Neural progenitor cell (in vitro differentiated cells): ENCODE measurements around the gene CBY1. TPM values are rescaled to one million over a fixed set of nuclear protein-coding genes. Genes with fewer than 3 reads are reported as not detected.

Source experiments
- DNase-seq: peaks from one replicate; pipeline ENCODE4 v3.0.0-alpha.2; 2016; ENCODE audit warnings: low spot score
- H2AFZ ChIP-seq: fragments of 200-600 bp; sonication (generic); replicated peaks from 2 replicates; pipeline ENCODE4 v1.6.1; 2016; ENCODE audit warnings: antibody characterized with exemption
- H3F3A ChIP-seq: fragments of 200-600 bp; sonication (generic); 2 replicates; pipeline ENCODE4 v1.6.1; 2016; ENCODE audit warnings: antibody characterized with exemption, low read depth
- H3K27ac ChIP-seq: fragments of 200-600 bp; sonication (generic); 2 replicates; pipeline ENCODE4 v1.5.1; 2016; ENCODE audit warnings: mild to moderate bottlenecking
- H3K27me3 ChIP-seq: fragments of 200-600 bp; sonication (generic); 2 replicates; pipeline ENCODE4 v1.6.1; 2016; ENCODE audit warnings: mild to moderate bottlenecking, moderate library complexity
- H3K36me3 ChIP-seq: fragments of 200-600 bp; sonication (generic); 2 replicates; pipeline ENCODE4 v1.5.1; 2016
- H3K4me1 ChIP-seq: fragments of 200-600 bp; sonication (generic); 2 replicates; pipeline ENCODE4 v1.6.1; 2016; ENCODE audit warnings: mixed run types
- H3K4me2 ChIP-seq: fragments of 200-600 bp; sonication (generic); 2 replicates; pipeline ENCODE4 v1.6.1; 2016
- H3K4me3 ChIP-seq: fragments of 200-600 bp; sonication (generic); 2 replicates; pipeline ENCODE4 v1.5.1; 2016
- H3K79me2 ChIP-seq: fragments of 200-600 bp; sonication (generic); 2 replicates; pipeline ENCODE4 v1.6.1; 2016; ENCODE audit warnings: low read depth
- H3K9ac ChIP-seq: fragments of 200-600 bp; sonication (generic); 2 replicates; pipeline ENCODE4 v1.6.1; 2016
- H3K9me3 ChIP-seq: fragments of 200-600 bp; sonication (generic); 2 replicates; pipeline ENCODE4 v1.5.1; 2016; ENCODE audit warnings: low read depth
- H4K20me1 ChIP-seq: fragments of 200-600 bp; sonication (generic); 2 replicates; pipeline ENCODE4 v1.6.1; 2016; ENCODE audit warnings: low read depth
- H3K27ac Mint-ChIP-seq: 3 replicates; pipeline ENCODE4 v1.8.0; 2021; ENCODE audit warnings: mixed read lengths
- H3K27me3 Mint-ChIP-seq: 2 replicates; pipeline ENCODE4 v1.8.0; 2022; ENCODE audit warnings: low read depth, mild to moderate bottlenecking, inconsistent platforms, moderate library complexity, mixed read lengths; ENCODE audit not compliant: insufficient read depth
- H3K36me3 Mint-ChIP-seq: 3 replicates; pipeline ENCODE4 v1.8.0; 2021; ENCODE audit warnings: mixed read lengths
- H3K4me1 Mint-ChIP-seq: 3 replicates; pipeline ENCODE4 v1.8.0; 2021; ENCODE audit warnings: mixed read lengths
- H3K4me3 Mint-ChIP-seq: 3 replicates; pipeline ENCODE4 v1.8.0; 2021; ENCODE audit warnings: mild to moderate bottlenecking, moderate library complexity, mixed read lengths
- H3K9me3 Mint-ChIP-seq: 3 replicates; pipeline ENCODE4 v1.8.0; 2020; ENCODE audit warnings: mixed read lengths
- CTCF ChIP-seq: fragments of 200-600 bp; sonication (generic); IDR thresholded peaks from 2 replicates; pipeline ENCODE4 v1.5.1; 2017; ENCODE audit warnings: antibody characterized with exemption, mild to moderate bottlenecking
- EZH2 ChIP-seq: fragments of 200-600 bp; sonication (generic); IDR thresholded peaks from 2 replicates; pipeline ENCODE4 v1.6.1; 2017; ENCODE audit warnings: antibody characterized with exemption, mild to moderate bottlenecking, moderate library complexity
- EZH2phosphoT487 ChIP-seq: fragments of 200-600 bp; sonication (generic); IDR thresholded peaks from 2 replicates; pipeline ENCODE4 v1.6.1; 2017; ENCODE audit warnings: antibody characterized with exemption
- total RNA-seq: library from RNA; depleted of rRNA; stranded (reverse); fragments of >200 nt; gene quantifications from 2 replicates; pipeline ENCODE4 v1.2.3, GENCODE V29; 2015; ENCODE audit warnings: low replicate concordance

CBY1 gene
- total RNA-seq, 1 donor from 2014 or later: 25.8 TPM

GRCh38 chr22:38710351-38710750, 53.9 kb downstream of the CBY1 start:
- no peak for TF ChIP-seq EZH2phosphoT487
- TF ChIP-seq EZH2: no peak
- Mint-ChIP-seq H3K27me3 (peaks cover 11% of the 10 kb centered on the region), H3K4me3 (no peak overlapping the region), H3K4me1 (peaks cover 45% of the 10 kb centered on the region), H3K27ac (no peak overlapping the region), H3K36me3 (peaks cover 10% of the 10 kb centered on the region), H3K9me3 (no peaks in the 10 kb centered on the region)
- H3K27me3 ChIP-seq: no peaks in the 10 kb centered on the region
- H3K4me3 ChIP-seq: no peak overlapping the region
- H3K27ac ChIP-seq: no peak overlapping the region
- H3F3A ChIP-seq: peaks cover 26% of the 10 kb centered on the region
- H3K4me2 ChIP-seq: no peak overlapping the region
- peaks cover 94% of the 10 kb centered on the region for H4K20me1 ChIP-seq
- H2AFZ ChIP-seq: no peak overlapping the region
- no peak for DNase-seq
- no peaks in the 10 kb centered on the region for H3K36me3 ChIP-seq
- H3K79me2 ChIP-seq: peaks cover 95% of the 10 kb centered on the region
- no peaks in the 10 kb centered on the region for H3K9me3 ChIP-seq
- peaks cover 39% of the 10 kb centered on the region for H3K4me1 ChIP-seq
- no peak overlapping the region for H3K9ac ChIP-seq

- peaks cover 26% of the 10 kb centered on the region for H3F3A ChIP-seq
- peaks cover 10% of the 10 kb centered on the region for H3K36me3 Mint-ChIP-seq
- H2AFZ ChIP-seq: no peak overlapping the region
- peaks cover 100% of the 10 kb centered on the region for H3K79me2 ChIP-seq
- peaks cover 99% of the 10 kb centered on the region for H4K20me1 ChIP-seq
- TF ChIP-seq EZH2 (no peak), EZH2phosphoT487 (no peak), CTCF (no peak)
- H3K4me1 ChIP-seq: peaks cover 39% of the 10 kb centered on the region
- no peak overlapping the region for H3K4me3 ChIP-seq
- H3K4me3 Mint-ChIP-seq: no peak overlapping the region
- H3K4me1 Mint-ChIP-seq: peaks cover 43% of the 10 kb centered on the region
- no peak overlapping the region for H3K9ac ChIP-seq
- no peak for DNase-seq
- H3K27ac Mint-ChIP-seq: no peak overlapping the region
- no peak overlapping the region for H3K4me2 ChIP-seq
- no peaks in the 10 kb centered on the region for H3K9me3 Mint-ChIP-seq
- H3K36me3 ChIP-seq: no peaks in the 10 kb centered on the region
- H3K27ac ChIP-seq: no peak overlapping the region
- H3K27me3 Mint-ChIP-seq: peaks cover 11% of the 10 kb centered on the region
- H3K27me3 ChIP-seq: no peaks in the 10 kb centered on the region
- H3K9me3 ChIP-seq: no peaks in the 10 kb centered on the region
These were observed 54.4 kb downstream of the CBY1 start for GRCh38 chr22:38710866-38711265.

GRCh38 chr22:38712486-38713207, 56.2 kb downstream of the CBY1 start:
- H3K27me3 Mint-ChIP-seq: peaks cover 7% of the 10 kb centered on the region
- peaks cover 41% of the 10 kb centered on the region for H3K4me1 Mint-ChIP-seq
- no peak overlapping the region for H3K9ac ChIP-seq
- H3K27me3 ChIP-seq: no peaks in the 10 kb centered on the region
- H3K27ac ChIP-seq: peak overlapping the region; percentile 85
- peak overlapping the region; percentile 4 for H3K4me3 ChIP-seq
- no peaks in the 10 kb centered on the region for H3K9me3 ChIP-seq
- H3K4me1 ChIP-seq: peaks cover 28% of the 10 kb centered on the region
- peak overlapping the region; percentile 68 for H3K4me2 ChIP-seq
- peak; percentile 76 for DNase-seq
- TF ChIP-seq EZH2: no peak
- TF ChIP-seq EZH2phosphoT487: no peak
- TF ChIP-seq CTCF: no peak
- no peaks in the 10 kb centered on the region for H3K36me3 ChIP-seq
- peaks cover 19% of the 10 kb centered on the region for H3K36me3 Mint-ChIP-seq
- peak overlapping the region; percentile 43 for H3K27ac Mint-ChIP-seq
- H3K4me3 Mint-ChIP-seq: no peak overlapping the region
- peaks cover 26% of the 10 kb centered on the region for H3F3A ChIP-seq
- peaks cover 83% of the 10 kb centered on the region for H3K79me2 ChIP-seq
- H2AFZ ChIP-seq: no peak overlapping the region
- H4K20me1 ChIP-seq: peaks cover 89% of the 10 kb centered on the region
- no peaks in the 10 kb centered on the region for H3K9me3 Mint-ChIP-seq

GRCh38 chr22:38713921-38714320, 57.5 kb downstream of the CBY1 start:
- Histone ChIP-seq H3K4me3 (no peak overlapping the region), H3K27me3 (no peaks in the 10 kb centered on the region), H3K9me3 (no peaks in the 10 kb centered on the region), H3K4me1 (peaks cover 26% of the 10 kb centered on the region), H3K79me2 (peaks cover 70% of the 10 kb centered on the region), H3K9ac (no peak overlapping the region), H2AFZ (no peak overlapping the region), H3K27ac (no peak overlapping the region), H3K36me3 (no peaks in the 10 kb centered on the region), H3F3A (peaks cover 26% of the 10 kb centered on the region), H4K20me1 (peaks cover 84% of the 10 kb centered on the region), H3K4me2 (peak overlapping the region; percentile 68)
- TF ChIP-seq CTCF: no peak
- TF ChIP-seq EZH2phosphoT487: no peak
- TF ChIP-seq EZH2: no peak
- Mint-ChIP-seq H3K36me3 (peaks cover 23% of the 10 kb centered on the region), H3K4me1 (peaks cover 44% of the 10 kb centered on the region), H3K4me3 (peak overlapping the region; percentile 2), H3K27me3 (peaks cover 10% of the 10 kb centered on the region), H3K27ac (no peak overlapping the region), H3K9me3 (no peaks in the 10 kb centered on the region)
- no peak for DNase-seq
